Left ventricle myocardium inferior (tissue), 1 donor: ENCODE results near the gene PNISR. TPM values are rescaled to one million over a fixed set of nuclear protein-coding genes. Genes with fewer than 3 reads are reported as not detected.

Experiments
- DNase-seq: peaks from one replicate; pipeline ENCODE4 v3.0.0-alpha.2; 2020
- H3K27ac ChIP-seq: fragments of 200-600 bp; replicated peaks from 2 replicates; pipeline ENCODE4 v1.8.0; 2021
- H3K27me3 ChIP-seq: fragments of 200-600 bp; 2 replicates; pipeline ENCODE4 v1.8.0; 2021; ENCODE audit warnings: low read depth
- H3K36me3 ChIP-seq: fragments of 200-600 bp; 2 replicates; pipeline ENCODE4 v1.8.0; 2021
- H3K4me1 ChIP-seq: fragments of 200-600 bp; 2 replicates; pipeline ENCODE4 v1.8.0; 2021
- H3K4me3 ChIP-seq: fragments of 200-600 bp; 2 replicates; pipeline ENCODE4 v1.8.0; 2021; ENCODE audit warnings: mild to moderate bottlenecking, moderate library complexity
- H3K9me3 ChIP-seq: fragments of 200-600 bp; replicated peaks from 2 replicates; pipeline ENCODE4 v1.8.0; 2021
- intact Hi-C: fragments of 100-400 bp; cut with micrococcal nuclease; formaldehyde crosslinking; loops from one replicate; pipeline ENCODE4 v1.11.0; 2022
- total RNA-seq: library from RNA; stranded (reverse); fragmentation: NEBNext Ultra II Directional; extraction: Animal tissue kit (Norgen Biotek cat#: 25700); gene quantifications from one replicate; pipeline ENCODE4 v1.2.1, GENCODE V29; 2021
- TF ChIP-seq, protein P1 (sequence below): fragments of 200-600 bp; IDR thresholded peaks from 2 replicates; pipeline ENCODE4 v1.8.0; 2021; ENCODE audit warnings: antibody characterized with exemption, mild to moderate bottlenecking, borderline replicate concordance
- donor health status: DM: no; HTN: yes; CAD: no; lungs with severe emphysema.

Gene PNISR
- total RNA-seq, 1 donor from 2014 or later = 52.0 TPM

- no peaks in the 10 kb centered on the region for H3K4me1 ChIP-seq
- peaks cover 12% of the 10 kb centered on the region for H3K27me3 ChIP-seq
- H3K4me3 ChIP-seq = no peak overlapping the region
- H3K9me3 ChIP-seq = no peaks in the 10 kb centered on the region
- no peaks in the 10 kb centered on the region for H3K36me3 ChIP-seq
- no peak for DNase-seq
- intact Hi-C loops = no loop called here
- no peak overlapping the region for H3K27ac ChIP-seq
- TF ChIP-seq, protein P1, sequence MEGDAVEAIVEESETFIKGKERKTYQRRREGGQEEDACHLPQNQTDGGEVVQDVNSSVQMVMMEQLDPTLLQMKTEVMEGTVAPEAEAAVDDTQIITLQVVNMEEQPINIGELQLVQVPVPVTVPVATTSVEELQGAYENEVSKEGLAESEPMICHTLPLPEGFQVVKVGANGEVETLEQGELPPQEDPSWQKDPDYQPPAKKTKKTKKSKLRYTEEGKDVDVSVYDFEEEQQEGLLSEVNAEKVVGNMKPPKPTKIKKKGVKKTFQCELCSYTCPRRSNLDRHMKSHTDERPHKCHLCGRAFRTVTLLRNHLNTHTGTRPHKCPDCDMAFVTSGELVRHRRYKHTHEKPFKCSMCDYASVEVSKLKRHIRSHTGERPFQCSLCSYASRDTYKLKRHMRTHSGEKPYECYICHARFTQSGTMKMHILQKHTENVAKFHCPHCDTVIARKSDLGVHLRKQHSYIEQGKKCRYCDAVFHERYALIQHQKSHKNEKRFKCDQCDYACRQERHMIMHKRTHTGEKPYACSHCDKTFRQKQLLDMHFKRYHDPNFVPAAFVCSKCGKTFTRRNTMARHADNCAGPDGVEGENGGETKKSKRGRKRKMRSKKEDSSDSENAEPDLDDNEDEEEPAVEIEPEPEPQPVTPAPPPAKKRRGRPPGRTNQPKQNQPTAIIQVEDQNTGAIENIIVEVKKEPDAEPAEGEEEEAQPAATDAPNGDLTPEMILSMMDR = no peak
These were observed 62.3 kb downstream of the PNISR start for GRCh38 chr6:99362678-99363268.

GRCh38 chr6:99359800-99360199 is 65.3 kb downstream of the PNISR start:
- no peak for DNase-seq
- H3K27ac ChIP-seq = no peak overlapping the region
- no peak overlapping the region for H3K4me3 ChIP-seq
- no peaks in the 10 kb centered on the region for H3K4me1 ChIP-seq
- TF ChIP-seq, protein P1 = no peak
- peaks cover 28% of the 10 kb centered on the region for H3K27me3 ChIP-seq
- intact Hi-C loops = no loop called here
- H3K9me3 ChIP-seq = no peaks in the 10 kb centered on the region
- no peaks in the 10 kb centered on the region for H3K36me3 ChIP-seq

GRCh38 chr6:99356641-99357040 is 68.5 kb downstream of the PNISR start:
- Histone ChIP-seq H3K36me3 (no peaks in the 10 kb centered on the region), H3K27ac (no peak overlapping the region), H3K4me3 (no peak overlapping the region), H3K9me3 (no peaks in the 10 kb centered on the region), H3K27me3 (peaks cover 58% of the 10 kb centered on the region), H3K4me1 (no peaks in the 10 kb centered on the region)
- TF ChIP-seq, protein P1 = no peak
- intact Hi-C loops = no loop called here
- no peak for DNase-seq

- H3K9me3 ChIP-seq = no peaks in the 10 kb centered on the region
- peaks cover 3% of the 10 kb centered on the region for H3K4me1 ChIP-seq
- DNase-seq = no peak
- H3K36me3 ChIP-seq = no peaks in the 10 kb centered on the region
- TF ChIP-seq, protein P1 = no peak
- no peak overlapping the region for H3K4me3 ChIP-seq
- H3K27ac ChIP-seq = no peak overlapping the region
- intact Hi-C loops = no loop called here
- peaks cover 65% of the 10 kb centered on the region for H3K27me3 ChIP-seq
These were observed 70.1 kb downstream of the PNISR start for GRCh38 chr6:99354983-99355382.

DNA sequence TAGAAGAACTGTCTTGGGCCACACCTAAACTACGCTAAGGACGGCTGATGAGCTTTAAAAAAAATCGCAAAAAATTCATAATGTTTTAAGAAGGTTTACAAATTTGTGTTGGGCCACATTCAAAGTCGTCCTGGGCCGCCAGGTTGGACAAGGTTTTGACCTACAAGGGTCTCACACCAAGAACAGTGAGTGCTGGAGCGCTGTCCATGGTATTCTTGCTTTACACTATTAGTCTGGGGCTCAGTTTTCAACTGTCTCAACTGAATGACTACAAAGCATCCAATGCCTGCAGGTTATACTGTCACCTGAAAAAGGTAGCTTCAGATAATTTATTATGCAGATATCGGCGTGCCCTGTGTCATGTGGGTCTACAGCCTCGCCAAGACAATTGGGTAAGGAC is 72.0 kb downstream of the PNISR start:
- H3K27me3 ChIP-seq = peaks cover 80% of the 10 kb centered on the region
- peaks cover 8% of the 10 kb centered on the region for H3K4me1 ChIP-seq
- H3K9me3 ChIP-seq = no peaks in the 10 kb centered on the region

More for the DNA sequence above, 72.0 kb downstream of the PNISR start:
- DNase-seq = no peak
- no peak overlapping the region for H3K27ac ChIP-seq
- TF ChIP-seq, protein P1 = no peak
- no peak overlapping the region for H3K4me3 ChIP-seq
- no peaks in the 10 kb centered on the region for H3K36me3 ChIP-seq
- intact Hi-C loops = no loop called here
